PFSK-1 (cell line): Measurements from ENCODE around the gene SCUBE1.

Experiments used
- FOXP2 ChIP-seq: optimal IDR thresholded peaks from 2 replicates; pipeline ENCODE3; 2011; ENCODE audit warnings: borderline replicate concordance, control low read depth, inconsistent platforms; ENCODE audit not compliant: insufficient read depth; ENCODE audit errors: extremely low read length, extremely low read depth
- POLR2AphosphoS5 ChIP-seq: IDR thresholded peaks from 2 replicates; pipeline ENCODE4 v1.6.1; 2012; ENCODE audit warnings: low read depth, mild to moderate bottlenecking, control low read depth, low read length, moderate library complexity
- REST ChIP-seq, 2 experiments: IDR thresholded peaks; 2 replicates each; pipeline versions ENCODE4 v1.6.1 to v1.8.0; 2011 to 2012; ENCODE audit warnings: low read depth in 2 of 2, low read length in 2 of 2, control low read depth in 1 of 2, inconsistent platforms in 1 of 2, mild to moderate bottlenecking in 1 of 2, moderate library complexity in 1 of 2; ENCODE audit not compliant: insufficient read depth in 1 of 2
- SIN3A ChIP-seq: IDR thresholded peaks from 2 replicates; pipeline ENCODE4 v1.6.1; 2012; ENCODE audit warnings: mild to moderate bottlenecking, low read length, moderate library complexity, borderline replicate concordance; ENCODE audit not compliant: insufficient read depth
- TAF1 ChIP-seq: IDR thresholded peaks from 2 replicates; pipeline ENCODE4 v1.6.1; 2012; ENCODE audit warnings: low read length, control low read depth, borderline replicate concordance; ENCODE audit not compliant: insufficient read depth

The SCUBE1 gene

DNA sequence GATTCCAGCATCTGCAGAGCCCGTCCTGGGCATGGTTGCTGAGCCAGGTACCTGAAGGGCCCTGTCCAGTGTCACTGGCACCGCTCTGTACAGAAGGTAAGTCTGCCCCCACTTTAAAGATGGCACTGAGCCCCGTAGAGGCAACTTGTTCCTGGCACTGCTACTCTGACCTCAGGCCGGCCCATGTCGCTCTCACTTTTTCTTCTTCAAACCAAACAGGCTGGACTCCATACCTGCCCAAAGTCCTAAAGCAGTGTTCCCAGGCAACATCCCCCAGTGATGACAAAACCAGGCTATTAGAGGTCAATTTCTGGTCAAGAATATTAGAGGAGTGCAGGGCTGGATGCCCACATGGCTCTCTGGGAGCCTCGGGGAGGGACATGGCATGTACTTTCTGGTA is 109.6 kb downstream of the SCUBE1 start:
- TF ChIP-seq FOXP2 (no peak), POLR2AphosphoS5 (no peak), SIN3A (no peak), REST (IDR thresholded peaks at IDR 0.05; ENCODE audit: insufficient read depth in 1 of 2, low read depth in 2 of 2, low read length in 2 of 2) (no peak), TAF1 (no peak)

DNA sequence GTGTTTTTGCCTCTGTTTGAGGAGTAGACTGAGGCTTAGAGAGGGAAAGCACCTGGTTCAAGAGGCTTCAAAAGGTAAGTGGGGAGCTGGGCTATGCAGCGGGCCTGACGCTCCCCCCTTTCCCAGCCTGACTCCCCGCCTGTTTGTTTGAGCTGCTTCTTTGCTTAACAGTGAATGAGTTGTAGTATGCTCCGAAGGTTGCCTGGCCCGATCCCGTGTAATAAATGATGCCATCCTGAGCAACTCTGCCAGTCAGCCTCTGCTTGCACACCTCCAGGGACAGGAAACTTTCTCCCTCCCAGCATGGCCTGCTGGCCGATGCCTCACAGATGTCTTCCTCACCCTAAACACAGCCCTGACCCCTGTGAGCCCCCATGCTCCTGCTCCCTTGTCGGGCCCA is 110.7 kb downstream of the SCUBE1 start:
- TF ChIP-seq FOXP2 (no peak), SIN3A (no peak), POLR2AphosphoS5 (no peak), TAF1 (no peak), REST (IDR thresholded peaks at IDR 0.05; ENCODE audit: insufficient read depth in 1 of 2, low read depth in 2 of 2, low read length in 2 of 2) (no peak)

DNA sequence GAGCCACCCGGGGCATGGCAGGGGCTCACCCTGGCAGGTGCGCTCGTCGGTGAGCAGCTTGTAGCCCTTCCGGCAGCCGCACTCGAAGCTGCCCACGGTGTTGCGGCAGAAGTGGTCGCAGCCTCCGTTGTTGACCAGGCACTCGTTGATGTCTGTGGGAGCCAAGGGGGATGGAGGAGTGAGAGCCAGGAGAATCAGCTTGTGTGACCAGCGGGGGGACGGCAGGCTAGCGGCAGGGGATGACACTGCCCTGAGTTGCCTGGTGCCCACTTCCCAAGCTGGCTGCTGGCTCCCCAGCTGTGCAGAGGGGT is 111.5 kb downstream of the SCUBE1 start:
- TF ChIP-seq TAF1 (no peak), REST (IDR thresholded peaks at IDR 0.05; ENCODE audit: insufficient read depth in 1 of 2, low read depth in 2 of 2, low read length in 2 of 2) (no peak), SIN3A (no peak), FOXP2 (no peak)

- TF ChIP-seq REST (IDR thresholded peaks at IDR 0.05; ENCODE audit: insufficient read depth in 1 of 2, low read depth in 2 of 2, low read length in 2 of 2) (no peak), TAF1 (no peak), POLR2AphosphoS5 (no peak), FOXP2 (no peak)
Measured at GRCh38 chr22:43230971-43231723, 112.0 kb downstream of the SCUBE1 start.

GRCh38 chr22:43230571-43230970 is 112.6 kb downstream of the SCUBE1 start:
- TF ChIP-seq POLR2AphosphoS5, result no peak
- no peak for TF ChIP-seq FOXP2
- TF ChIP-seq SIN3A, result no peak
- no peak for TF ChIP-seq REST (IDR thresholded peaks at IDR 0.05; ENCODE audit: insufficient read depth in 1 of 2, low read depth in 2 of 2, low read length in 2 of 2)
- no peak for TF ChIP-seq TAF1
